Bronchial epithelial cell (primary cell): ENCODE data around the gene DMPK. TPM values are rescaled to one million over a fixed set of nuclear protein-coding genes. Genes with fewer than 3 reads are reported as not detected.

ENCODE experiments used
- total RNA-seq: library from RNA; depleted of rRNA; stranded (reverse); fragments of >200 nt; gene quantifications from 2 replicates; pipeline ENCODE4 v1.2.1, GENCODE V29; 2014

The DMPK gene
- total RNA-seq, 1 donor from 2014 or later = 4.7 TPM

Other genes with a start within 250 kb of the DMPK start
- gene OPA3, start 197.7 kb downstream of the DMPK start, total RNA-seq = 5.3 and 7.0 TPM in 2 replicates
- not detected in 2 replicates for gene GPR4, start 180.3 kb downstream of the DMPK start, total RNA-seq
- 144 and 153 TPM in 2 replicates for gene EML2, start 143.1 kb downstream of the DMPK start, total RNA-seq
- 0.38 and 0.53 TPM in 2 replicates for gene GIPR, start 114.3 kb downstream of the DMPK start, total RNA-seq
- gene SNRPD2, start 90.5 kb downstream of the DMPK start, total RNA-seq = 429 and 572 TPM in 2 replicates
- 7.7 and 11.6 TPM in 2 replicates for gene QPCTL, start 89.8 kb downstream of the DMPK start, total RNA-seq
- gene FBXO46, start 51.6 kb downstream of the DMPK start, total RNA-seq = 2.4 and 5.5 TPM in 2 replicates
- not detected in 2 replicates for gene MEIOSIN, start 49.1 kb downstream of the DMPK start, total RNA-seq
- gene SIX5, start 13.2 kb downstream of the DMPK start, total RNA-seq = 1.7 and 2.1 TPM in 2 replicates
- gene DMWD, start 10.4 kb upstream of the DMPK start, total RNA-seq = 25.3 and 29.0 TPM in 2 replicates
- gene RSPH6A, start 32.8 kb upstream of the DMPK start, total RNA-seq = under 0.01 TPM in 1 of 2 replicates, not detected in the other
- 27.9 and 29.7 TPM in 2 replicates for gene SYMPK, start 80.7 kb upstream of the DMPK start, total RNA-seq
- not detected in 2 replicates for gene FOXA3, start 81.8 kb upstream of the DMPK start, total RNA-seq
- 11.3 and 11.8 TPM in 2 replicates for gene IRF2BP1, start 103.7 kb upstream of the DMPK start, total RNA-seq
- gene MYPOP, start 120.1 kb upstream of the DMPK start, total RNA-seq = 0.53 and 0.90 TPM in 2 replicates
- gene NANOS2, start 132.3 kb upstream of the DMPK start, total RNA-seq = not detected in 2 replicates
- gene NOVA2, start 191.4 kb upstream of the DMPK start, total RNA-seq = not detected in 2 replicates
- gene CCDC61, start 213.0 kb upstream of the DMPK start, total RNA-seq = 10.3 and 12.9 TPM in 2 replicates
- gene PGLYRP1, start 240.6 kb upstream of the DMPK start, total RNA-seq = not detected in 2 replicates